Peyer's patch (tissue), 4 donors: ENCODE data around the gene B9D2.

ENCODE experiments used
- CTCF ChIP-seq, 6 experiments: fragments of 450-650 bp in 4 of 6; fragments of 200-600 bp in 2 of 6; sonication (generic) in 1 of 6; IDR thresholded peaks; one replicate each; pipeline ENCODE4 v1.5.1; 2017 to 2019; ENCODE audit warnings: antibody characterized with exemption in 6 of 6, mild to moderate bottlenecking in 3 of 6, moderate library complexity in 1 of 6
- POLR2A ChIP-seq, 2 donors: fragments of 450-650 bp; IDR thresholded peaks; one replicate each; pipeline ENCODE4 v1.5.1; 2017; ENCODE audit warnings: antibody characterized with exemption in 2 of 2, mild to moderate bottlenecking in 2 of 2, moderate library complexity in 2 of 2

DNA sequence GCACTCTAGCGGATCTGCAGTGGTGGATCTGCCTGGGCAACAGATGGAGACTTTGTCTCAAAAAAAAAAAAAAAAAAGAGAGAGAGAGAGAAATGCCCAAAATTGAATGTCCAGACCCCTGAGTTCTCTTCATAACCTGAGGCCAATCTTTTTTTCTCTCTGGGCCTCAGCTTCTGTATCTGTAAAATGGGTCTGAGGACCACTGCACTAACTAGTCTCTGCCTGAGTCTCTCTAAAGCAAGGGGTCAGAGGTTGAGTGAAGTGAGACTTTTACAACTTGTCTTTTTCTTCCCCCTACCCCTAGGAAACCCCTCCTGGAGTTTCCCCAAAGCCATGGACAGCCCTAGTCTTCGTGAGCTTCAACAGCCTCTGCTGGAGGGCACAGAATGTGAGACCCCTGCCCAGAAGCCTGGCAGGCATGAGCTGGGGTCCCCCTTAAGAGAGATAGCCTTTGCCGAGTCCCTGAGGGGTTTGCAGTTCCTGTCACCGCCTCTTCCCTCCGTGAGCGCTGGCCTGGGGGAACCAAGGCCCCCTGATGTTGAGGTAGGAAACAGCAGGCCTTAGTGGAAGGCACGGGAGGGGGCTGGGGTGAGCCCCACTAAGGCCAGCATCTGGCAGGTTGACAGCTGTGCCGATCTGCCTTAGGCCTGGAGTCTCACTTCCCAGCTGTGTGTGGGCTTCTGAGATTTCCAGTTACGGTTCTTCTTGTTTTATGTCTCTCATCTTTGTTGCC is 14.2 kb upstream of the B9D2 start:
- TF ChIP-seq POLR2A (IDR thresholded peaks at IDR 0.05): no peak
- TF ChIP-seq CTCF (IDR thresholded peaks at IDR 0.05): no peak
